ENCODE data around the gene CST6. TPM values are rescaled to one million over a fixed set of nuclear protein-coding genes. Genes with fewer than 3 reads are reported as not detected.

Gene CST6
- polyA plus RNA-seq, 3 donors = 0.41 TPM; not detected in 2

DNA sequence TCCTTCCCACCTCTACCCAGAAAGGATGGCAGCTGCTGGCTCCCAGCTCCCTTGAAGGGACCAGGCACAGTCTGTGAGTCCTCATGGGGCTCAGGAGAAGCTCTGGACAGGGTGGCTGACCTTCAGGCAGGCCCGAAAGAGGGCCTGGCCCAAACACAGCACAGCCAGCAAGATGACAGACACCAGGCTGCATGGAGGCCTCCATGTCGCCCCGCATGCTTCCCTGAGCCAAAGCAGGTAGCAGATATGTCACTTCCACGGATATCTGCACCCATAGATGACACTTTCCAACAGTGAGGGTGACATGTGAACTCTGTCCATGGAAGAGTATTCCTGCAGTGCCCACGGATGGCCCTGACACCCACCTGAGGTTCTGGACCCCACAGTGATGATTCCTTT is 28.2 kb upstream of the CST6 start:
- DNase-seq = no peak
- H4K20me1 ChIP-seq (ENCODE audit: insufficient read depth, low read length) = no peaks in the 10 kb centered on the region
- H3K36me3 Mint-ChIP-seq = peaks cover 13 to 22% of the 10 kb centered on the region in 2 donors
- H3K4me2 ChIP-seq (replicated peaks; ENCODE audit: extremely low read depth, low read length, poor library complexity, severe bottlenecking) = no peak overlapping the region
- no peak overlapping the region for H3K9ac ChIP-seq (ENCODE audit: insufficient read depth, low read length, poor library complexity, severe bottlenecking)
- H3K4me1 Mint-ChIP-seq = peaks cover 8% of the 10 kb centered on the region
- H3K27ac ChIP-seq (ENCODE audit: low read depth in 1 of 2, low read length in 2 of 2) = no peak overlapping the region
- WGBS (ENCODE audit: insufficient coverage) = 92% methylated on average over 5 of the region's 5 CpGs
- TF ChIP-seq CTCF (IDR thresholded peaks at IDR 0.05) = no peak
- H3K4me1 ChIP-seq (ENCODE audit: control insufficient read depth in 1 of 2, insufficient read depth in 2 of 2, low read length in 2 of 2) = peaks cover 16 to 20% of the 10 kb centered on the region in 2 donors
- no peak overlapping the region for H3K4me3 Mint-ChIP-seq
- H3K27ac Mint-ChIP-seq = no peak overlapping the region
- H3K27me3 ChIP-seq (ENCODE audit: control insufficient read depth in 2 of 2, insufficient read depth in 2 of 2, low read length in 2 of 2) = no peaks in the 10 kb centered on the region
- intact Hi-C loops (cut with micrococcal nuclease) = no loop called here
- peaks cover 10 to 17% of the 10 kb centered on the region in 2 donors for H3K36me3 ChIP-seq (replicated peaks in 1 of 2; ENCODE audit: control insufficient read depth in 1 of 2, insufficient read depth in 2 of 2, low read length in 2 of 2)
- no peaks in the 10 kb centered on the region for H3K9me3 ChIP-seq (replicated peaks in 1 of 2; ENCODE audit: control insufficient read depth in 1 of 2, insufficient read depth in 1 of 2, low read length in 2 of 2)
- no peaks in the 10 kb centered on the region for H3K9me3 Mint-ChIP-seq
- no peaks in the 10 kb centered on the region for H3K79me2 ChIP-seq (ENCODE audit: insufficient read depth, low read length)
- H3K27me3 Mint-ChIP-seq (ENCODE audit: low read depth in 3 of 3) = peaks cover 0 to 4% (median 0%) of the 10 kb centered on the region in 3 donors
- H2AFZ ChIP-seq (ENCODE audit: insufficient read depth, low read depth, low read length, poor library complexity, severe bottlenecking) = no peak overlapping the region
- H3K4me3 ChIP-seq (replicated peaks in 1 of 3; ENCODE audit: low read depth in 2 of 3, low read length in 3 of 3) = no peak overlapping the region

DNA sequence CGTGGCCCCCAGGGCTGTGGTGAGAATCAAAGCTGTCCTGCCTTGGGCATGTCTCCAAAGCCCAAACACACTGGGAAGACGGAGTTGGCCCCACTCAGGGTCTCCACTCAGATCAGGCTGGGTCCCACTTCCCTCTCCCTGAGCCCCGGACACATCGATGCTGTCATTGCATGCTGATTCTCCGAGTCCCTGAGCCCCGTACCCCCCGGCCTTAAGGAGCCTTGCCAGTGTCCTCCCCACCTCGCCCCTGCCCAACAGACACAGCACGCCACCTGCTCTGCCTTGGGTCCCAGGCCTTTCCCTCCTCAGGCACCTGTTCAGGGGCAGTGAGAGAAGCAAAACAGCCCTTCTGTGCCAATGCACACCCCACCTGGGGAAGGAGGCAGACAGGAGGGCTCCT is 24.5 kb upstream of the CST6 start:
- H3K4me2 ChIP-seq (replicated peaks; ENCODE audit: extremely low read depth, low read length, poor library complexity, severe bottlenecking) = no peak overlapping the region
- H3K27ac Mint-ChIP-seq = peak overlapping the region in 4 of 7 donors; percentile 6 to 50 (median 26)
- H3K79me2 ChIP-seq (ENCODE audit: insufficient read depth, low read length) = no peaks in the 10 kb centered on the region
- H4K20me1 ChIP-seq (ENCODE audit: insufficient read depth, low read length) = no peaks in the 10 kb centered on the region
- H3K9me3 ChIP-seq (replicated peaks in 1 of 2; ENCODE audit: control insufficient read depth in 1 of 2, insufficient read depth in 1 of 2, low read length in 2 of 2) = no peaks in the 10 kb centered on the region
- WGBS (ENCODE audit: insufficient coverage) = 95% methylated on average over 9 of the region's 9 CpGs
- no peaks in the 10 kb centered on the region for H3K9me3 Mint-ChIP-seq
- peaks cover 5 to 21% of the 10 kb centered on the region in 2 donors for H3K36me3 Mint-ChIP-seq
- H3K4me3 Mint-ChIP-seq = no peak overlapping the region
- no peak for DNase-seq
- no peak for TF ChIP-seq CTCF (IDR thresholded peaks at IDR 0.05)
- no peak overlapping the region for H2AFZ ChIP-seq (ENCODE audit: insufficient read depth, low read depth, low read length, poor library complexity, severe bottlenecking)
- peaks cover 12% of the 10 kb centered on the region for H3K4me1 Mint-ChIP-seq
- no peaks in the 10 kb centered on the region for H3K27me3 ChIP-seq (ENCODE audit: control insufficient read depth in 2 of 2, insufficient read depth in 2 of 2, low read length in 2 of 2)
- intact Hi-C loops (cut with micrococcal nuclease) = loop anchor here (5.0 kb wide), 2 partner anchors 35 to 105 kb away; no protein-coding TSS in a partner anchor
- H3K36me3 ChIP-seq (replicated peaks in 1 of 2; ENCODE audit: control insufficient read depth in 1 of 2, insufficient read depth in 2 of 2, low read length in 2 of 2) = peaks cover 0 to 9% of the 10 kb centered on the region in 2 donors
- no peaks in the 10 kb centered on the region for H3K27me3 Mint-ChIP-seq (ENCODE audit: low read depth in 3 of 3)
- H3K9ac ChIP-seq (ENCODE audit: insufficient read depth, low read length, poor library complexity, severe bottlenecking) = no peak overlapping the region
- H3K27ac ChIP-seq (ENCODE audit: low read depth in 1 of 2, low read length in 2 of 2) = no peak overlapping the region
- H3K4me3 ChIP-seq (replicated peaks in 1 of 3; ENCODE audit: low read depth in 2 of 3, low read length in 3 of 3) = no peak overlapping the region
- peaks cover 16 to 24% of the 10 kb centered on the region in 2 donors for H3K4me1 ChIP-seq (ENCODE audit: control insufficient read depth in 1 of 2, insufficient read depth in 2 of 2, low read length in 2 of 2)
